Liver (tissue), 9 donors: Measurements from ENCODE around the gene OGFOD3. TPM values are rescaled to one million over a fixed set of nuclear protein-coding genes. Genes with fewer than 3 reads are reported as not detected.

ENCODE experiments used
- DNase-seq: peaks from one replicate; pipeline ENCODE4 v3.0.0-alpha.2; 2017; ENCODE audit warnings: low spot score
- H3K27ac ChIP-seq, 2 donors: one replicate each; pipeline ENCODE4 v1.7.0; 2013; ENCODE audit warnings: inconsistent platforms in 2 of 2, low read length in 2 of 2, control low read depth in 1 of 2, low read depth in 1 of 2, mild to moderate bottlenecking in 1 of 2
- H3K27me3 ChIP-seq, 4 donors: one replicate each; pipeline versions ENCODE4 v1.6.1 to v1.7.0; 2013; ENCODE audit warnings: low read length in 3 of 4, inconsistent platforms in 1 of 4, mild to moderate bottlenecking in 1 of 4, moderate library complexity in 1 of 4; ENCODE audit not compliant: control insufficient read depth in 4 of 4, insufficient read depth in 4 of 4
- H3K36me3 ChIP-seq, 4 donors: one replicate each; pipeline versions ENCODE4 v1.6.1 to v1.7.0; 2013; ENCODE audit warnings: low read length in 3 of 4, mild to moderate bottlenecking in 3 of 4, low read depth in 1 of 4, moderate library complexity in 1 of 4; ENCODE audit not compliant: control insufficient read depth in 4 of 4, insufficient read depth in 3 of 4
- H3K4me1 ChIP-seq, 4 donors: one replicate each; pipeline versions ENCODE4 v1.6.1 to v1.7.0; 2013; ENCODE audit warnings: low read length in 3 of 4, mild to moderate bottlenecking in 3 of 4, moderate library complexity in 1 of 4; ENCODE audit not compliant: control insufficient read depth in 4 of 4, insufficient read depth in 4 of 4
- H3K4me3 ChIP-seq, 3 donors: one replicate each; pipeline versions ENCODE4 v1.6.1 to v1.7.0; 2013; ENCODE audit warnings: low read length in 3 of 3, control low read depth in 1 of 3, low read depth in 1 of 3, mild to moderate bottlenecking in 1 of 3
- H3K9ac ChIP-seq, 2 donors: one replicate each; pipeline ENCODE4 v1.7.0; 2013; ENCODE audit warnings: low read length in 2 of 2, mild to moderate bottlenecking in 2 of 2, moderate library complexity in 2 of 2, control low read depth in 1 of 2, low read depth in 1 of 2
- H3K9me3 ChIP-seq, 4 donors: one replicate each; pipeline versions ENCODE4 v1.6.1 to v1.7.0; 2013; ENCODE audit warnings: low read length in 3 of 4; ENCODE audit not compliant: control insufficient read depth in 4 of 4
- ATF3 ChIP-seq: IDR thresholded peaks from 2 replicates; pipeline ENCODE4 v1.6.1; 2016; ENCODE audit warnings: antibody characterized with exemption
- FOXA1 ChIP-seq: IDR thresholded peaks from 2 replicates; pipeline ENCODE4 v1.6.1; 2016; ENCODE audit warnings: antibody characterized with exemption
- FOXA2 ChIP-seq: IDR thresholded peaks from 2 replicates; pipeline ENCODE4 v1.6.1; 2016; ENCODE audit warnings: antibody characterized with exemption
- HNF4A ChIP-seq, 2 donors: conservative IDR thresholded peaks; 2 replicates each; pipeline ENCODE4 v1.6.1; 2016; ENCODE audit warnings: antibody characterized with exemption in 2 of 2, mild to moderate bottlenecking in 2 of 2
- HNF4G ChIP-seq: IDR thresholded peaks from 2 replicates; pipeline ENCODE4 v1.6.1; 2016; ENCODE audit warnings: antibody characterized with exemption
- JUND ChIP-seq, 2 donors: IDR thresholded peaks; 2 replicates each; pipeline ENCODE4 v1.6.1; 2016; ENCODE audit warnings: antibody characterized with exemption in 2 of 2
- MAX ChIP-seq: IDR thresholded peaks from 2 replicates; pipeline ENCODE4 v1.6.1; 2016; ENCODE audit warnings: antibody characterized with exemption
- RAD21 ChIP-seq, 2 donors: IDR thresholded peaks; 2 replicates each; pipeline ENCODE4 v1.6.1; 2016; ENCODE audit warnings: antibody characterized with exemption in 2 of 2, mild to moderate bottlenecking in 2 of 2
- RXRA ChIP-seq, 2 donors: IDR thresholded peaks; 2 replicates each; pipeline ENCODE4 v1.6.1; 2017 to 2018; ENCODE audit warnings: antibody characterized with exemption in 2 of 2, mild to moderate bottlenecking in 1 of 2
- SP1 ChIP-seq: IDR thresholded peaks from 2 replicates; pipeline ENCODE4 v1.6.1; 2018; ENCODE audit warnings: antibody characterized with exemption, mild to moderate bottlenecking
- TAF1 ChIP-seq: conservative IDR thresholded peaks from 2 replicates; pipeline ENCODE4 v1.6.1; 2016; ENCODE audit warnings: antibody characterized with exemption, mild to moderate bottlenecking
- YY1 ChIP-seq: IDR thresholded peaks from 2 replicates; pipeline ENCODE4 v1.6.1; 2016; ENCODE audit warnings: antibody characterized with exemption, mild to moderate bottlenecking
- WGBS: extraction: QIAGEN DNeasy Blood & Tissue Kit; methylation state at CpG from one replicate; pipeline ENCODE4 v1.1.7; 2013; 5-methylcytosine and 5-hydroxymethylcytosine counted together
- polyA plus RNA-seq, 2 donors: library from polyadenylated mRNA; stranded (reverse) in 1 of 2; unstranded in 1 of 2; fragments of 200-250 nt in 1 of 2; fragments of >200 nt in 1 of 2; fragmentation: Nextera tagmentation in 1 of 2; extraction: Ambion mirVana in 1 of 2; gene quantifications; one replicate each; pipeline versions ENCODE4 v1.2.1 to v1.2.3, GENCODE V29; 2013 to 2015
- total RNA-seq, 2 donors: library from RNA; depleted of rRNA; stranded (reverse); fragments of >200 nt; gene quantifications; one replicate each; pipeline ENCODE4 v1.2.3, GENCODE V29; 2014
- TF ChIP-seq, protein P1 (sequence below): IDR thresholded peaks from 2 replicates; pipeline ENCODE4 v1.6.1; 2016; ENCODE audit warnings: antibody characterized with exemption, mild to moderate bottlenecking
- TF ChIP-seq, protein P2 (sequence below): fragments of 150-350 bp; IDR thresholded peaks from 2 replicates; pipeline ENCODE4 v1.5.1; 2017; ENCODE audit warnings: improper control_type of control experiment, low read depth, low read length; ENCODE audit not compliant: missing input control
- TF ChIP-seq, protein P3 (sequence below): IDR thresholded peaks from 2 replicates; pipeline ENCODE4 v1.6.1; 2016; ENCODE audit warnings: antibody characterized with exemption
- donor health status: healthy.
- donor health status: healthy.
- donor health status: healthy.
- donor health status: healthy.
- donor health status: healthy.

Gene OGFOD3
- total and polyA plus RNA-seq, 4 donors: 15.0 to 23.2 (median 18.5) TPM

DNA sequence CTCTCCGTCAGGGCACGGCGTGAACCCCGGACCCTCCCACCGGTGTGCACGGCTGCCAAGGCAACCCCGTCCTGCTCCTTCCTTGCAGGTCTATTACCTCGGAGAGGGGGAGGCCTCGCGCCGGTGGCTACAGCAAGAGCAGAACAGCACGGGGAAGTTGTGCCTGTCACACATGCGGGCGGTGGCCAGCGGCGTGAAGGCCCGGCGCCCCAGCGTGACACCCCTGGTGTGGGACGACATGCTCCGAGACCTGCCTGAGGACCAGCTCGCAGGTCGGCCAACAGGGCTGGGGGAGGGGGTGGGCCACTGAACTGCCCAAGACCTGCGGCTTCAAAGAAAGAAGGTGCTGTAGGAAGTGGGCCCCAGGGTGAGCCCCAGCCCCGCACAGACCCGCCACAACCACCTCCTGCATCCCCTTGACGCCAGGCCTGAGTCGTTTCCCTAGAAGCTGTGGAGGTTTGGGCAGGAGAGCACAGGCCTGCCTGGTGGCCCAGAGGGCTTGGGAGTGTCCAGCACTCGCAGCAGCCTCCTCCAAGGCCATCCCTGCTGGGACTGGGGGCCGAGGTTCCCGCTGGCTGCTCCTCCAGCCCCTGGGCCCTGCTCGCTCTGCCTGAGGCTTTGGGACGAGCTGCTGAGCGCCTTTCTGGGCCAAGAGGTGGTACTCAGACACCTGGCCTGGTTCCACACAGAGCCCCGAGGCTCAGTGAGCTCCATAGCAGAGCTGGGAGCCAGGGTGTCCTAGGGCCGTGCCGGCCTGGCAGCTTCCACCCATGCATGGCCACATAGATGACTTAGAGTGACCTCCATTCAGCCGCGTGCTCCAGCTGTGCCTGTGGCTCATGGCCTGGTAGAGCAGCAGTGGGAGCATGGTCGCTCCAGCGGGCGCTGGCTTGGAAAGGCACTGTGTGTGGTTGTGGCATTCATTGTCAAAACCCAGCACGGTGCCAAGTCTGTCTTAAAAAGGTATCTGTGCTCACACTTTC, 17.5 kb upstream of the OGFOD3 start:
- DNase-seq: no peak
- 87% methylated on average over 43 of the region's 43 CpGs for WGBS
- no peaks in the 10 kb centered on the region for H3K27me3 ChIP-seq
- H3K36me3 ChIP-seq: peaks cover 0 to 9% (median 3%) of the 10 kb centered on the region in 4 donors
- TF ChIP-seq RXRA (IDR thresholded peaks at IDR 0.05) (no peak), HNF4G (no peak), JUND (IDR thresholded peaks at IDR 0.05) (no peak), TAF1 (no peak), SP1 (no peak), HNF4A (conservative IDR thresholded peaks at IDR 0.05) (no peak), YY1 (no peak), ATF3 (no peak), FOXA1 (no peak), FOXA2 (no peak), RAD21 (IDR thresholded peaks at IDR 0.05) (no peak)
- TF ChIP-seq, protein P1, sequence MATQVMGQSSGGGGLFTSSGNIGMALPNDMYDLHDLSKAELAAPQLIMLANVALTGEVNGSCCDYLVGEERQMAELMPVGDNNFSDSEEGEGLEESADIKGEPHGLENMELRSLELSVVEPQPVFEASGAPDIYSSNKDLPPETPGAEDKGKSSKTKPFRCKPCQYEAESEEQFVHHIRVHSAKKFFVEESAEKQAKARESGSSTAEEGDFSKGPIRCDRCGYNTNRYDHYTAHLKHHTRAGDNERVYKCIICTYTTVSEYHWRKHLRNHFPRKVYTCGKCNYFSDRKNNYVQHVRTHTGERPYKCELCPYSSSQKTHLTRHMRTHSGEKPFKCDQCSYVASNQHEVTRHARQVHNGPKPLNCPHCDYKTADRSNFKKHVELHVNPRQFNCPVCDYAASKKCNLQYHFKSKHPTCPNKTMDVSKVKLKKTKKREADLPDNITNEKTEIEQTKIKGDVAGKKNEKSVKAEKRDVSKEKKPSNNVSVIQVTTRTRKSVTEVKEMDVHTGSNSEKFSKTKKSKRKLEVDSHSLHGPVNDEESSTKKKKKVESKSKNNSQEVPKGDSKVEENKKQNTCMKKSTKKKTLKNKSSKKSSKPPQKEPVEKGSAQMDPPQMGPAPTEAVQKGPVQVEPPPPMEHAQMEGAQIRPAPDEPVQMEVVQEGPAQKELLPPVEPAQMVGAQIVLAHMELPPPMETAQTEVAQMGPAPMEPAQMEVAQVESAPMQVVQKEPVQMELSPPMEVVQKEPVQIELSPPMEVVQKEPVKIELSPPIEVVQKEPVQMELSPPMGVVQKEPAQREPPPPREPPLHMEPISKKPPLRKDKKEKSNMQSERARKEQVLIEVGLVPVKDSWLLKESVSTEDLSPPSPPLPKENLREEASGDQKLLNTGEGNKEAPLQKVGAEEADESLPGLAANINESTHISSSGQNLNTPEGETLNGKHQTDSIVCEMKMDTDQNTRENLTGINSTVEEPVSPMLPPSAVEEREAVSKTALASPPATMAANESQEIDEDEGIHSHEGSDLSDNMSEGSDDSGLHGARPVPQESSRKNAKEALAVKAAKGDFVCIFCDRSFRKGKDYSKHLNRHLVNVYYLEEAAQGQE: no peak
- TF ChIP-seq, protein P2, sequence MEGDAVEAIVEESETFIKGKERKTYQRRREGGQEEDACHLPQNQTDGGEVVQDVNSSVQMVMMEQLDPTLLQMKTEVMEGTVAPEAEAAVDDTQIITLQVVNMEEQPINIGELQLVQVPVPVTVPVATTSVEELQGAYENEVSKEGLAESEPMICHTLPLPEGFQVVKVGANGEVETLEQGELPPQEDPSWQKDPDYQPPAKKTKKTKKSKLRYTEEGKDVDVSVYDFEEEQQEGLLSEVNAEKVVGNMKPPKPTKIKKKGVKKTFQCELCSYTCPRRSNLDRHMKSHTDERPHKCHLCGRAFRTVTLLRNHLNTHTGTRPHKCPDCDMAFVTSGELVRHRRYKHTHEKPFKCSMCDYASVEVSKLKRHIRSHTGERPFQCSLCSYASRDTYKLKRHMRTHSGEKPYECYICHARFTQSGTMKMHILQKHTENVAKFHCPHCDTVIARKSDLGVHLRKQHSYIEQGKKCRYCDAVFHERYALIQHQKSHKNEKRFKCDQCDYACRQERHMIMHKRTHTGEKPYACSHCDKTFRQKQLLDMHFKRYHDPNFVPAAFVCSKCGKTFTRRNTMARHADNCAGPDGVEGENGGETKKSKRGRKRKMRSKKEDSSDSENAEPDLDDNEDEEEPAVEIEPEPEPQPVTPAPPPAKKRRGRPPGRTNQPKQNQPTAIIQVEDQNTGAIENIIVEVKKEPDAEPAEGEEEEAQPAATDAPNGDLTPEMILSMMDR: no peak
- H3K9me3 ChIP-seq: no peaks in the 10 kb centered on the region
- H3K27ac ChIP-seq: no peak overlapping the region
- H3K4me1 ChIP-seq: peaks cover 4 to 14% (median 7%) of the 10 kb centered on the region in 4 donors
- no peak overlapping the region for H3K4me3 ChIP-seq
- no peak overlapping the region for H3K9ac ChIP-seq

DNA sequence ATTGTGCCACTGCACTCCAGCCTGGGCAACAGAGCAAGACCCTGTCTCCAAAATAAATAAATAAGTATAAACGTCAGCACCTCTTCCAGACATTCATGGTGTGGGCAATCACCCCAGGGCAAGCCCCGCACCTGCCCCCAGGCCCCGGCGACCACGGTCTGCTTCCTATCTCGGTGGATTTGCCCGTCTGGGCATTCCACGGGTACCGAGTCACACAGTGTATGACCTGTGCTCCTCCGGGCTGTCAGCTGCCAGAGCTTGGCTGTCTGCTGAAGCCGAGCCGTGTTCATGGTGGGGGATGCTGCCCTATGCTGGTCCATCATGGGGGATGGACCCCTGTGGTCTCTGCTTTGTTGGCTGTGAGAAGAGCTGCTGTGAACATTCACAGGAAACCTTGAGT, 16.7 kb upstream of the OGFOD3 start:
- peaks cover 0 to 9% (median 4%) of the 10 kb centered on the region in 4 donors for H3K36me3 ChIP-seq
- H3K9ac ChIP-seq: no peak overlapping the region
- WGBS: 96% methylated on average over 12 of the region's 12 CpGs
- no peaks in the 10 kb centered on the region for H3K9me3 ChIP-seq
- no peak for DNase-seq
- H3K4me3 ChIP-seq: no peak overlapping the region
- no peak overlapping the region for H3K27ac ChIP-seq
- H3K27me3 ChIP-seq: no peaks in the 10 kb centered on the region
- H3K4me1 ChIP-seq: peaks cover 4 to 14% (median 7%) of the 10 kb centered on the region in 4 donors
- no peak for TF ChIP-seq FOXA2
- no peak for TF ChIP-seq MAX
- TF ChIP-seq, protein P3, sequence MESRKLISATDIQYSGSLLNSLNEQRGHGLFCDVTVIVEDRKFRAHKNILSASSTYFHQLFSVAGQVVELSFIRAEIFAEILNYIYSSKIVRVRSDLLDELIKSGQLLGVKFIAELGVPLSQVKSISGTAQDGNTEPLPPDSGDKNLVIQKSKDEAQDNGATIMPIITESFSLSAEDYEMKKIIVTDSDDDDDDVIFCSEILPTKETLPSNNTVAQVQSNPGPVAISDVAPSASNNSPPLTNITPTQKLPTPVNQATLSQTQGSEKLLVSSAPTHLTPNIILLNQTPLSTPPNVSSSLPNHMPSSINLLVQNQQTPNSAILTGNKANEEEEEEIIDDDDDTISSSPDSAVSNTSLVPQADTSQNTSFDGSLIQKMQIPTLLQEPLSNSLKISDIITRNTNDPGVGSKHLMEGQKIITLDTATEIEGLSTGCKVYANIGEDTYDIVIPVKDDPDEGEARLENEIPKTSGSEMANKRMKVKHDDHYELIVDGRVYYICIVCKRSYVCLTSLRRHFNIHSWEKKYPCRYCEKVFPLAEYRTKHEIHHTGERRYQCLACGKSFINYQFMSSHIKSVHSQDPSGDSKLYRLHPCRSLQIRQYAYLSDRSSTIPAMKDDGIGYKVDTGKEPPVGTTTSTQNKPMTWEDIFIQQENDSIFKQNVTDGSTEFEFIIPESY: no peak
- no peak for TF ChIP-seq FOXA1
- TF ChIP-seq, protein P2: no peak
- no peak for TF ChIP-seq TAF1
- TF ChIP-seq ATF3: no peak
- no peak for TF ChIP-seq JUND (IDR thresholded peaks at IDR 0.05)
- TF ChIP-seq, protein P1: no peak
